GM15510 (cell line): Measurements from ENCODE around the gene RNF121.
A peak's percentile ranks its signal among the peaks of the same experiment; 100 is the strongest.

Experiments
- POLR2A ChIP-seq: IDR thresholded peaks from 3 replicates; pipeline ENCODE4 v1.6.1; 2011; ENCODE audit warnings: borderline replicate concordance; ENCODE audit not compliant: insufficient read length; ENCODE audit errors: extremely low read depth

Gene RNF121

DNA sequence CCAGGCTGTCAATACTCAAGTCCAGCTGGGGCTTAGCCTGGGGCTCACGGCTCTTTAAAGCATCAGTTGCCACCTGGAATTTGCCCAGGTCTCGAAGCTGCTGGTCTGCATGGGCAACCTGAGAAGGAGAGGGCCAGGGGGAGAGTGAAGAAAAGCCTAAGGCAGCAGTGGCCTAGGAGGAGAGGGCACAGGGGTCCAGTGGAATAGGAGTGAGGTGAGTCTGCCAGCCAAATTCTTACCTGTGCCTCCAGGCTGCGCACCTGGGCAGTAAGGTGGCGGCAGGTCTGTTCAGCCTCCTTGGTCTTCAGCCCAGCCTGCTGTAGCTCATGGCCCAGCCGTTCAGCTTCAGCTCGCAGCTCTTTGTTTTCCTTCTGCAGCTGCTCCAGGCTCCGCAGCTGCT is 79.9 kb downstream of the RNF121 start:
- peak; percentile 11 for TF ChIP-seq POLR2A

DNA sequence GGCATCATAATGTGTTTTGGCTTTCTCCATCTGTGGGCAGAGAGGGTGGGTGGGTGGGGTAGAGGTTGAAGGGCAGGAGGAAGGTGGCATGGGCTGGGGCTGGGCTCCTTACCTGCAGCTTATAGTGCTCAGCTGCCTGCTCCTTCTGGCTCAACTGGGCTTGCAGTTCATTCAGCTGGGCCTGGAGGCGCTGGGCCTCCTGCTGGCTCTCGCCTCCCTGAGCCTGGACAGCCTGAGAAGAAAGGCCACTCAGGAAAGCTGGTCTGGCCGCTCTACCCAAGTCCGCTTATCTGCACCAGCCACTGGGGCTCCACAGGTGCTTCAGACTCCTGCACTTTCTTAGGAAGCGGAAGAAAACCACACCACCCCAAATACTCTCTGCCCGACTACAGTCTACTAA is 80.3 kb downstream of the RNF121 start:
- TF ChIP-seq POLR2A, result no peak

DNA sequence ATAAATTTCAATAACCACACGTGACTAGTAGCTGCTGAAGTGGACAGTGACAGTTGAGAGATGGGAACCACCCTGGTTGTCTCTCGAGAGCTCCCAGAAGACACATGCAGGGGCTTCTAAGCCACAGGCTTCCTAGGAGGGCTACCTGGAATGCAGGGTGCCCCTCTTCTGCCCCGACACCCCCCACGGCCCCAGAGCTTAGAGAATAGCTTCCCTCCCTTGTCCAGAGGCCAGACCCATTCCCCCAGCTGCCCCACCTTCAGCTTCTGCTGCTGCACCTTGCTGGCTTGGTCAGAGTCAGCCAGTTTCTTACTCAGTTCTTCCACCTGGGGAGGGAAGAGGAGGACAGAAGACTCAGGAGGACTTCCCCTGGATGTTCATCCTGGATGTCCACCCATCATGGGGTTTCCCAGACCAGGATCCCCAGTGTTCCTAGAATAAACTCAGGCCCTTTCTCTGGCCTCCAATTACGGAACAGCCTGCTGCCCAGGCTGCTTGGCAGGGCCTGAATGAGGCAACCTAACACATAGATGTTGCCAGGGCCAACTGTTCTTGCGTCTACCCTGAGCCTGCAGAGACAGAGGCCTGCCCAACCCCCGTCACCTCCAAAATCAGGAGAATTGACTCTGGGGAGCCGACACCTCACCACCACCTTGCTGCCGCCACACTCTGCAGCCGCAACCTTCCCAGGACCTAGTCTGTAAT is 81.8 kb downstream of the RNF121 start:
- TF ChIP-seq POLR2A, result no peak

DNA sequence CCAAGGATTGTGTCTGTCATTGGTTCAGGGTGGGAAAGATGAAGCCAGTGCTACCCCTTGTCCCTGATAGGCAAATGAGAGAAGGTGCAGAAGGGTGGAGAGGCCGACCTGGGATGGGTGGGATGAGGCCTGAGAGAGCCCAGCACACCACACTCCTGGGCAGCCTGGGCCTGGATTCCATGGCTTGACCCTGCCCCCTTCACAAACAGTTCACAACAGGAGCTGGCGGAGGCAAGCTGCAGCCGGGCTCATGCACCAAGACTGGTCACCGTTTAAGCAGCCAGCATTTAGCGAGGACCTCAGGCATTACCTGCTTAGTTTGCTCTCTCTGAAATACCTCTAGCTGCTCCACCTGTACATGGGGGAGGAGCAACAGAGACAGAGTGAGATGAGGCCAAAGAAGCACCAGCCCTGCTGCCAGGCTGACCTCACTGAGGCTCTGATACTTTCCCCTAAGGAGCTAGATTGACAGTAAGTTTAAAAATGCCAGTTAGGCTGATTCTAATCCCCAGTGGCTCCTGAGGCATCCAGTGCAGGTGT is 83.3 kb downstream of the RNF121 start:
- no peak for TF ChIP-seq POLR2A

DNA sequence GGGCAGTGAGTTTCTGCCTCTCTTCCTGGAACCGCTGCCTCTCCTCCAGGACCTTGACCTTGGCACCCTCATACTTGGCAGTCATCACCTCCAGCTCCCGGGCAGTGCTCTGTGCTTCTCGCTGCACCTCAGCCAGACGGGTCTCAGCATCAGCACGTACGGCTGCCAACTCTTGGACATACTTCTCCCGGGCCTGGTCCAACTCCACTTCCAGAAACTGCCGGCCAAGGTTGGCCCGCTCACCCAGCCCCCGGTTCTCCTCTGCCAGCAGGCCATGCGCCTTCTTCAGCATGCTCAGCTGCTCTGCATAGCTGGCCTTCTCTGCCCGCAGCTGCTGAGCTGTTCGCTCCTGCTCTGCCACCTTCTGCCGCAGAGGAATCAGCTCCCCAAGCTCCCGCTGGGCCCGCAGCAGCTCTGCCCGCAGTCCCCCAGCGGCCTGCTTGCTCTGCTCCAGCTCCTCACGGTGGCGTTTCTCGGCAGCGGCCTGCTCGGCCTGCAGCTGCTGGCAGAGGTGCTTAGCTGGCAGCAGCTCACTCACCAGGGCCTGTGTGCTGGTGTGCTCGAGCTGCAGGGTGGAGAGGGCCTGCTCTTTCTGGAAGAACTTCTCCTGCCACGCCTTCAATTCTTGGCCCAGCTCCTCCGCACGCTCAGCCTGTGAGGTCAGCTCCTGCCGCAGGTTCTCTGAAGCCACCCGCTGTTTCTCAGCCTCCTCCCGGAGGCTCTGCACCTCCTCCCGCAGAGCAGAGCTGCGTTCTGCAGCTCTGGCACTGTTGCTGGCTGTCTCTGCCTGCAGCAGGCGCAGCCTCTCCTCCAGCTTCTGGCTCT is 84.3 kb downstream of the RNF121 start:
- TF ChIP-seq POLR2A, result no peak

DNA sequence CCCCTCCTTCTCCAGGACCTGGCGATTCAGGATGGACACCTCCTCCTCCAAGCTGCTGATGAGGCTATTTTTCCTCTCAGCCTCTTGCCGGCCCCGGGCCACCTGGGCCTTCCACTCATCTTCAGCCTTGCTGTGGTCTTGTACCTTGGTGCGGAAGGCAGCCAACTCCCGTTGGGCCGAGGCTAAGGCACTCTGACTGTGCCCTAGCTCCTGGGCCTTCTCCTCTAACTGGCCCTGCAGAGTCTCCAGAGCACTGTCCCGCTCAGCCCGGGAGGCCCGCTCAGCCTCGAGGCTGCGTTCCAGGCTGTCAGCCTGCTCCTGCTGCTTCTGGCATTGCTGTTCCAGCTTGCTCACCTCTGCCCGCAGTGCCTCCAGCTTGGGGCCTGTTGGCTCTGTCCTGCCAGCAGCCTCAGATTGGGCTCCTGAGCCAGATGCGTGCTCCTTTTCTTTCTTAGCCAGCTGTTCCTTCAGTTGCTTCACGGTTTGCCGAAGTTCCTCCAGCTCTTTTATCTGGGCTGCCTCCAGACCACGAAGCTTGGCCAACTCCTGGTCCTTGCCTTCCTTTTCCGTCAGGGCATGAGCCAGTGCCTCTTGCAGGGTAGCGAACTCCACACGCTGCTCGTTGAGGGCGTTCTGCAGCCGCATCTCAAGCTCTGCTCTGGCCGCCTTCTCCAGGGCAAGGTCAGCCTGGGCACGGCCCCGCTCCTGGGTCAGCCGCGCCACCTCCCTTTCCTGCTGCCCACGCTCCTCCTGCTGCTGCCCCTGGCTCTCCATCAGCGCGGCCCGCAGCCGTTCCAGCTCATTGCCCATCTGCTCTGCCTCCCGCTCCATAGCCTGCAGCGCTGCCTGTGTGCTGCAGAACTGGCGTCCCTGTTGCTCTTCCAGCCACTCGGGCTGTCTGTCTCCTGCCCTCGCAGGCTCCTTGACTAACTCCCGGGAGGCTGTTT is 85.2 kb downstream of the RNF121 start:
- TF ChIP-seq POLR2A, result no peak

DNA sequence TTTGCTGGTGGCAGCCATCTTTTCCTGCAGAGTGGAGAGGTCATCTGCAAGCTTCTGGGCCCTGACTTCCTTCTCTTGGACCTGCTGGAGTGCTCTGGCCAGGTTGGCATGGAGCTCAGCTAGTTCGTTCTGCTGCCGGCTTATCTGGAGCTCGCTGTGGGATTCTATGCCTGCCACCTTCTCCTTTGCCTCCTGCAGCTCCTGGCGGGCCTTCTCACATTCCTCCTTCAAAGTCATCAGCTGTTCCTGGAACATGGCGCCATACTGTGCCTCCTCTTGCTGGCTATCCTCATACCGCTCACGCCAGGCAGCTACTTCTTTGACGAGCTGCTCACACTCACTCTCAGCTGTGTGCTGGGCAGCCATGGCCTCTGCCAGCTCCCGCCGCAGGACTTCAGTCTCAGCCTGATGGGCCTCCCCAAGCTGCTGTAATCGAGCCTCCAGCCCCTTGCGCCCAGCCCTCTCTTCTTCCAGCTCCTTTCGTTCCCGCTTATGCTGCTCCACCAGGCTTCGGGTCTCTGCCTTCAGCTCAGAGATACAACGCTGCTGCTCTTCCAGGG is 86.0 kb downstream of the RNF121 start:
- TF ChIP-seq POLR2A, result no peak

DNA sequence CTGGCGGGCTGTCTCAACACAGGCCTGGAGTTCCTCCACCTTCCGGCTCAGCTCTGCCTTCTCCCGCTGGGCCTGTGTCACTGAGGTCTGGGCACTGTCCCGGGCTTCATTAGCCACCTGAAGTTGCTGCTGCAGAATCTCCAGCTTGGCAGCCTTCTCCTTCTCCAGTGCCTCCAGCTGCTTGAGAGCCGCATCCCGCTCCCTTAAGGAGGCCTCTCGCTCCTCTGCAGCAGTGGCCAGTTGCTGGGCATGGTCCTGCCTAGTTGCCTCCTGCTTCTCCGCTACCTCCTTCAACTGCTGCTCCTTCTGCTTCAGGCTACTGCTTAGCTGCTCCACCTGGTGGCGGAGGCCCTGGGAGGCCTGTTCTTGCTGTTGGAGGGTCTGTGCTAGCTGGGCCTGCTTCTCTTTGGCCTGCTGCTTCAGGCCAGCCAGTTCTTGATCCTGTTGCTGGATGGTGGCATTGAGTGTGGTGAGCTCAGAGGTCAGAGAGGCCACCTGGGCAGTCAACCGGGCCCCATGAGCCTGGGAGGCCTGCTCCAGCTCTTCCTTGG is 86.7 kb downstream of the RNF121 start:
- no peak for TF ChIP-seq POLR2A

DNA sequence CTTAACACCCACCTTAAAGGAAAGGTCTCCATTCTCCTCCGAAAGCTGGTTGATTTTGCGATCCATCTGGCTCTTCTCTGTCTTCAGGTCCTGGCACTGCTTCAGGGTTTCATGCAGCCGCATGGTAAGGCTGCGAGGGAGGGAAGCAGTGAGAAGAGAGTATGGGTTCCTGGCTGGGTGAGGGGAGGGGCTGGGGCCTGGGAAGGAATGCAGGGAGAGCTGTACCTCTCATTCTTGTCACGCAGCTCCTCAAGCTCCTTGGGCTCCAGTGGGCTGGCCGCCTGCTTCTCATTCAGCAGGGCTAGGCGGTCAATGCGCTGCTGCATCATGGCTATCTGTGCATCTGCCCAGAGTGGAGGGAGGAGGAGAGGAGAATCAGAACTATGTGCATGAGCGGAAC is 89.3 kb downstream of the RNF121 start:
- TF ChIP-seq POLR2A, result no peak

DNA sequence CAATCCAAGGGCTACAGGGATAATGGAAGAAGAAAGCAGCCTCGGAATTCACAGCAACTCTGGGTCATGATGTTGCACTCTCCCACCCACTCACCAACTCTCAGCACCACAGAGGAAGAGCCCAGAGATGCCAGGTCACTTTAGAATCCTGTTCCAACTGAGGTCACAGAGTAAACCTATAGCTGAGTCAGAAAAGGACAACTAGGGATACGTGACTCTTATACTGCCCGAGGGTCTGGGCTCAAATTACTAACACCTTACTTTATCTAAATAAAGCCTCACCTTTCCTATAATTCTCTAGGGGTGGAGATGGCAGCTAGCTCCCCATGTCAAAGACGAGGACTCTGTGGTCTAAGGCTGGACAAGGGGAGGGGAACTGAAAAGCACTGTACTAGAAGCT is 94.5 kb downstream of the RNF121 start:
- no peak for TF ChIP-seq POLR2A

DNA sequence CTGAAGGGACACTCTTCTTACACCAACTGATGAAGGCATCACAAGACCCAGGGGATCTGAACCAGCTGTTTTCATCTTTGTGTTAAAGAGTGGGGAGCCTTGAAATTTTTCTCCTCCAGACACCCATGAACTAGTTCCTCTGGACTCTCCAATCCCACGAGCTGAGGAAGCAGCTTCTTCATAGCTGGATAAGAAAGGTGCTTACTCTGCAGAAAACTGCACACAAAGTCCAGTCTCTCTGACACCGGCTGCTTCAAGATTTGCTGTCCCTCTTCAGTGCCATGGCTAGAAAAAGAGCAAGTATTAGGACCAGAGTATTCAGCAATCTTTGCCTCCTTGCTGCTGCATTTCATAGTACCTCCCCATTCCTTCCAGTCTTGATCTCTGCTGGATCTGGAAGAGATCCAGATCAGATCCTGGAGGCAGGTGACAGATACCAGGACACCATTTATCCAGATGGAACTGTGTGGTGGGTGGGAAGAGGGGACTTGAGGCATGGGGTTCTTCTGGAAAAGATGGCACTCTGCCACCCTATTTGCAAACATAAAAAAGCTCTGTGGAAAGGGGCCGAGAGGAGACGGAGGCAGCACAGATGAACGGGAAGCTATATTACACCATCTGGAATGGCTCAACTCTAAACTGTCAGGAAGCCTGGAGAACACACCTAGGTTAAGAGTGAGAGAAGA is 95.4 kb downstream of the RNF121 start:
- TF ChIP-seq POLR2A, result no peak

DNA sequence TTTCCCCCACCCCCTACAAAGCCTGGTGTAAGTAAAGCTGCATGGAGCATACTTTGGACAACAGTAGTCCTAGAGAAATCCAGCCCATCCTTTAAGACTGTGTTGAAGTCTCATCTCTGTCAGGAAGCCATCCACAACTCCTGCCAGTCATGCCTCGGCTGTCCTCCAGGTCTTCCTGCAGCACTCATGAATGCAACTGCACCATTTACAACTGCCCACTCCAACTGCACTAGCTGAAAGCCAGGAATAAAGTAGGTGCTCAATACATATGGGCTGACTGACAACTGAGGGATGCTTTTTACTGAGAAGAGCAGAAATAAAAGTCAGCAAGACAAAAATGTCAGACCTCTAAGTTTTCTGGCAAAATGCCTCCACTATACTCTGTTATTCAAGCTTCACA is 97.2 kb downstream of the RNF121 start:
- TF ChIP-seq POLR2A, result no peak

DNA sequence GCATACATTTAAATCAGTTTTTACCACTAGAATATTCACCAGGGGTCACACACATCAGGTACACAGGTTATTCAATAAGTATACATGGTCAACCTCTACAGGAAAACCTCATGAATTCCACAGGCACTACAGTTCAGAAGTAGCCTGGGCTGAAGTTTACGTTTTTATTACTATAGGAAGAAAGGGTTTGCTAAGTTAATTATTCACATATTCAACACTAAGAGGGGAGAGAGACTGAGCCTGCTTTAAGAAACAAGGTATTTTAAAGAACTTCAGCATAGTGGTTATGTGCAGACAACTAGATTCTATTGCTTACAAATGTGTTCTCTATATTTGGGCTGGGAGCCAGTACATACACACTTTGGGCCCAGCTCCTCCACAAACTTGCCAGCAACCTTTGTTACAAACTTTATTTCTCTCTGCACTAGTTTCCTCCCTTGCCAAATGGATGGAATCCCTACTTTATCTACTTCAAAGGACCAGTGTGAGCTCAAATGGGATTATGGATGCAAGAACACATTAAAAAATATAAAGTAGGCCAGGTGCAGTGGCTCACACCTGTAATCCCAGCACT is 101.7 kb downstream of the RNF121 start:
- no peak for TF ChIP-seq POLR2A
